A549 (cell line): ENCODE measurements around the gene CD9.

Experiments used
- BHLHE40 ChIP-seq: IDR thresholded peaks from 2 replicates; pipeline ENCODE4 v1.6.1; 2012; ENCODE audit warnings: low read depth, low read length, inconsistent platforms
- POLR2A ChIP-seq: IDR thresholded peaks from 2 replicates; pipeline ENCODE4 v1.6.1; 2012; ENCODE audit warnings: mild to moderate bottlenecking, low read length
- USF2 ChIP-seq: fragments of 450-650 bp; IDR thresholded peaks from 2 replicates; pipeline ENCODE4 v1.6.1; 2014; ENCODE audit warnings: antibody characterized with exemption
- TF ChIP-seq, protein P1 (sequence below): fragments of >200 bp; sonication (Bioruptor Twin); formaldehyde crosslinking; IDR thresholded peaks from 3 replicates; pipeline ENCODE4 v1.5.1; 2016

DNA sequence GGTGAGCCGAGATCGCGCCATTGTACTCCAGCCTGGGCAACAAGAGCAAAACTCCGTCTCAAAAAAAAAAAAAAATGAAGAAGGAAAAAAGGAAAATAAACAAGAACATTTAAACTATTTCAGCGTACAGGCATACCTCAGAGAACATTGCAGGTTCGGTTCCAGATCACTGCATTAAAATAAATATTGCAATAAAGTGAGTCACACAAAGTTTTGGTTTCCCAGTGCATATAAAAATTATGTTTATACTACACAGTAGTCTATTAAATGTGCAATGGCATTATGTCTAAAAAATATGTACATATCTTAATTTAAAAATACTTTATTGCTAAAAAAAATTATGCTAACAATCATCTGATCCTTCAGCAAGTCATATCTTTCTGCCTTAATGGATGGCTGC, 56.8 kb downstream of the CD9 start:
- TF ChIP-seq POLR2A (no peak), USF2 (no peak), BHLHE40 (no peak)
- TF ChIP-seq, protein P1, sequence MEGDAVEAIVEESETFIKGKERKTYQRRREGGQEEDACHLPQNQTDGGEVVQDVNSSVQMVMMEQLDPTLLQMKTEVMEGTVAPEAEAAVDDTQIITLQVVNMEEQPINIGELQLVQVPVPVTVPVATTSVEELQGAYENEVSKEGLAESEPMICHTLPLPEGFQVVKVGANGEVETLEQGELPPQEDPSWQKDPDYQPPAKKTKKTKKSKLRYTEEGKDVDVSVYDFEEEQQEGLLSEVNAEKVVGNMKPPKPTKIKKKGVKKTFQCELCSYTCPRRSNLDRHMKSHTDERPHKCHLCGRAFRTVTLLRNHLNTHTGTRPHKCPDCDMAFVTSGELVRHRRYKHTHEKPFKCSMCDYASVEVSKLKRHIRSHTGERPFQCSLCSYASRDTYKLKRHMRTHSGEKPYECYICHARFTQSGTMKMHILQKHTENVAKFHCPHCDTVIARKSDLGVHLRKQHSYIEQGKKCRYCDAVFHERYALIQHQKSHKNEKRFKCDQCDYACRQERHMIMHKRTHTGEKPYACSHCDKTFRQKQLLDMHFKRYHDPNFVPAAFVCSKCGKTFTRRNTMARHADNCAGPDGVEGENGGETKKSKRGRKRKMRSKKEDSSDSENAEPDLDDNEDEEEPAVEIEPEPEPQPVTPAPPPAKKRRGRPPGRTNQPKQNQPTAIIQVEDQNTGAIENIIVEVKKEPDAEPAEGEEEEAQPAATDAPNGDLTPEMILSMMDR = no peak
